GM19397 (cell line): ENCODE data around the gene HTR4.

ENCODE experiments used
- ATAC-seq: cut with Tn5 transposase; IDR thresholded peaks from one replicate; pipeline ENCODE4 v1.9.1; 2021; ENCODE audit warnings: mild to moderate bottlenecking, moderate library complexity; ENCODE audit not compliant: unreplicated experiment

The HTR4 gene

GRCh38 chr5:148665431-148665830 lies 11.1 kb upstream of the HTR4 start:
- ATAC-seq, result no peak

GRCh38 chr5:148663509-148663908 lies 9.2 kb upstream of the HTR4 start:
- ATAC-seq, result no peak

- ATAC-seq, result no peak
Measured at GRCh38 chr5:148660346-148660660, 6.0 kb upstream of the HTR4 start.

GRCh38 chr5:148659641-148660345 lies 5.5 kb upstream of the HTR4 start:
- no peak for ATAC-seq

- no peak for ATAC-seq
Measured at GRCh38 chr5:148653291-148653835, 964 bp downstream of the HTR4 start.

- no peak for ATAC-seq
Measured at GRCh38 chr5:148651528-148651927, 2.8 kb downstream of the HTR4 start.

GRCh38 chr5:148645527-148645926 lies 8.8 kb downstream of the HTR4 start:
- ATAC-seq, result no peak

GRCh38 chr5:148641735-148642134 lies 12.6 kb downstream of the HTR4 start:
- no peak for ATAC-seq

- no peak for ATAC-seq
Measured at GRCh38 chr5:148640471-148640870, 13.9 kb downstream of the HTR4 start.

GRCh38 chr5:148639081-148639480 lies 15.2 kb downstream of the HTR4 start:
- ATAC-seq, result no peak

- ATAC-seq, result no peak
Measured at GRCh38 chr5:148636353-148636752, 18.0 kb downstream of the HTR4 start.

- ATAC-seq, result no peak
Measured at GRCh38 chr5:148635321-148636083, 18.8 kb downstream of the HTR4 start.

- ATAC-seq, result no peak
Measured at GRCh38 chr5:148633067-148633377, 21.3 kb downstream of the HTR4 start.

GRCh38 chr5:148632255-148633066 lies 21.9 kb downstream of the HTR4 start:
- no peak for ATAC-seq

GRCh38 chr5:148626986-148627385 lies 27.3 kb downstream of the HTR4 start:
- ATAC-seq, result no peak

- ATAC-seq, result no peak
Measured at GRCh38 chr5:148626081-148626613, 28.2 kb downstream of the HTR4 start.

- no peak for ATAC-seq
Measured at GRCh38 chr5:148625250-148625649, 29.1 kb downstream of the HTR4 start.

- no peak for ATAC-seq
Measured at GRCh38 chr5:148623741-148624140, 30.6 kb downstream of the HTR4 start.

GRCh38 chr5:148623101-148623500 lies 31.2 kb downstream of the HTR4 start:
- ATAC-seq, result no peak

GRCh38 chr5:148620696-148621095 lies 33.6 kb downstream of the HTR4 start:
- ATAC-seq, result no peak

GRCh38 chr5:148620091-148620490 lies 34.2 kb downstream of the HTR4 start:
- no peak for ATAC-seq
